VCaP (cell line): ENCODE measurements around the gene FAM53B.

ENCODE experiments used
- H3K27ac ChIP-seq: fragments of 450-650 bp; 2 replicates; pipeline ENCODE4 v1.5.1; 2017
- CTCF ChIP-seq: fragments of 450-650 bp; conservative IDR thresholded peaks from 2 replicates; pipeline ENCODE4 v1.5.1; 2017; ENCODE audit warnings: mild to moderate bottlenecking, moderate library complexity

The FAM53B gene

DNA sequence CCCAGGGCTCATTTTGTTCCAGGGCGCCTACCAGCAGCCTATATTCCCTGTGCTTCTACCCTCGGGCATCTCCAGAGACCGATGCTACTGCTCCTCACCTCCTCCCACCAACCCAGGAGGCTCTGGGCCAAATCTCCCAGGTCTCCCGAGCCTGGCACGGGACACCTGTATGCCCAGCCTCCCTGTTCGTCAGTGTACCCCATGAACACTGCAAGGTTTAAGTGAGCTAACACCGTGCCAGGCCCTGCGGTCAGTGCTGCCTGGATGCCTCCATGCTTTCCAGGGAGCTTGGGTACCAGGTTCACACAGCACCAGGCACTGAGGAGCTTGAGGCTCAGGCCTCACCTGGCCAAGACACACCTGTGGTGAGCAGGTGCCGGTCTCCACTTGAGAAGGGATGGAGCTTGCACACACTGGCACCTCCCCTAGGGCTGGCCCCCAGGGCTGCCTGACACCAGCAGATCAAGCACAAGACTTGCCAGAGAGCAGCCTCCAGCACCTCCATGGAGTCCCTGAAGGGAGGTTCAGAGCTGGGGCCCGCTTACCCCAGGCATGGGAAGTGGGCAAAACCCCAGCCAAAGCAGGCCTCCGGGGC, 80.3 kb downstream of the FAM53B start:
- H3K27ac ChIP-seq, result no peak overlapping the region
- TF ChIP-seq CTCF, result no peak

DNA sequence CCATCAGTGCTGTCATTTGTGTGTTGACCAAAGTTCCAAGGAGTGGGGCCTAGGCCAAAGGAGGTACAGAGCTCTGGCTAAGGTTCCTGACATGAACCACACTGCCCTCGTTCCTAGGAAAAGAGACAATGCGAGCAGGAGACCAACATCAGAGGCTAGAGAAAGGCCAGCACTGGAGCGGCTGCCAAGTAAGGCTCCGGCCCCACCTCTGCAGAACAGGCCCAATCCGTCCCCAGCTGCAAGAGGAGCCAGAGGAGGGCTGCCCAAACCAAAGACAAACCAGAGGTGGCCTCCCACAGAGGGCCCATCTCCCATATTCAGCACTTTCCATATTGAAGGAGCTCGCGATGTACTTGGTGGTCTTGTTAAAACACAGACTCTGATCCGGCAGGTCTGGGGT, 81.0 kb downstream of the FAM53B start:
- no peak overlapping the region for H3K27ac ChIP-seq
- TF ChIP-seq CTCF, result no peak

- no peak for TF ChIP-seq CTCF
- H3K27ac ChIP-seq, result no peak overlapping the region
Observed at GRCh38 chr10:124661660-124662180, 82.5 kb downstream of the FAM53B start.

GRCh38 chr10:124660404-124661125, 83.6 kb downstream of the FAM53B start:
- TF ChIP-seq CTCF, result no peak
- H3K27ac ChIP-seq, result no peak overlapping the region

DNA sequence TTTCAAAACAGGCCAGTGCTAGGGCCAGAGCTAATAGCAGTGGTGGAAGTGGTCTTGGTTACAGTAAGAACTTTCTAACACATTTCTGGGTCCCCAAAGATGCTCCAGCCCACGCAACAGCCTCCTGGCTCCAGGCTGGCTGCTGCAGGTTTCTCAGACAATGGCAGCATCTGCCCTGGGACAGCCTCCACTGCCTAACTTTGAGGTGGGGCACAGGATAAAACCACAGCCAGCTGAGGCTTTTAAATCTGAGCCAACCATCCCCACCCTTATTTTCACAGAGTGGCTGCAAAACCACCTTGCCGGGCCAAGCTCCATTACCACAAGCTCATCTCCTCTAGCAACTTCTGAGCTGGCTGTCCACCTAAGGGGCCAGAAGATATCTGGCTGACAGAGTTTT, 84.8 kb downstream of the FAM53B start:
- TF ChIP-seq CTCF, result no peak
- H3K27ac ChIP-seq, result no peak overlapping the region

DNA sequence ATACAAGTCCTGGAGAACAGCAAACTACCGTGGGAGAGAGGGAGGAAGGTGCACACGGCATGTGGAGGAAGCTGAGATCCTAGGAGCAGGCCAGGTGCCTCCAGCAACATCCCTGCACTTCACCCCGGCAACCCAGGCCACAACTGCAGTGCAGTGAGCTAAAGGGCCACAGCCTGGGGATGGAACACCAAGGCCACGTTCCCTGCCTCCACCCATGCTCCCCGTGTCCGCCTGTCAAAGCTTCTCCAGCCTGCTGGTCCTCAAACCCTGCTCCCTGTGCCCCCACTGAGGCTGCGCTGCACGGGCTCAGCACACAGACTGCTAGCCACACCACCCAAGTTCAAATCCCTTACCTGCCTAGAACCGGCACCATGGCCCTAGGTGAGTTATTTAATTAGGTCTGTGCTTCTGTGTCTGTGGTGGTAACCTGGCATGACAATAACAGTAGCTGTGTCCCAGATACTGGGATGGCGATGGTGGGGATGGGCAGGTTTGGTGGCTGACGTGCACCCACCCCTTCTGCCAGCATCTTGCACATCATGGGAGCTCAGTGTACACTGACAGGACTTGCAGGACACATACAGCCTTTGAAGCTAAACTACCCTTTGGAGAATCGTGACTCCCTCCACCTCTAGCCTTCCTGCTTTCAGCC, 85.5 kb downstream of the FAM53B start:
- TF ChIP-seq CTCF, result no peak
- H3K27ac ChIP-seq, result no peak overlapping the region

DNA sequence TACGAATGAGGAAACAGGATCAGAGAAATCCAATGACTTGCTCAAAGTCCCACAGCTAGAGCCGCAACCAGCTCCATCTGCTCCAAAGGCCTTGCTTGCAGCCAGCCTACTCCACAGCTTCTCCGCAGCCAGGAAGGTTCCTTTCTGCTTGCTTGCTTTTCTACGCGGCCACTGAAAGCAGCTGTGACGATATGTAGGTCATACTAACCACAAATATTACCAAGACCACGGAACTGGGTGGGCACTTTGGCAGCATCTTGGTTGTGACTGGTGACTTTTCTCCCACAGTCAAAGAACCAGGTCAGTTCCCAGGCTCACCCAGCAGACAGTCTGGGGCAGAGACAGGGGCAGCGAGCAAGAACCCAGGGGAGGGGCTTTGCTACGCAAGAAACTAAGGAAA, 86.4 kb downstream of the FAM53B start:
- no peak overlapping the region for H3K27ac ChIP-seq
- no peak for TF ChIP-seq CTCF
